VCaP (cell line): ENCODE data around the gene BIVM.
A peak's percentile ranks its signal among the peaks of the same experiment; 100 is the strongest.

Source experiments
- H3K27ac ChIP-seq: fragments of 450-650 bp; 2 replicates; pipeline ENCODE4 v1.5.1; 2017
- TF ChIP-seq, protein P1 (sequence below): fragments of 450-650 bp; conservative IDR thresholded peaks from 2 replicates; pipeline ENCODE4 v1.5.1; 2017; ENCODE audit warnings: mild to moderate bottlenecking, moderate library complexity

BIVM gene, protein sequence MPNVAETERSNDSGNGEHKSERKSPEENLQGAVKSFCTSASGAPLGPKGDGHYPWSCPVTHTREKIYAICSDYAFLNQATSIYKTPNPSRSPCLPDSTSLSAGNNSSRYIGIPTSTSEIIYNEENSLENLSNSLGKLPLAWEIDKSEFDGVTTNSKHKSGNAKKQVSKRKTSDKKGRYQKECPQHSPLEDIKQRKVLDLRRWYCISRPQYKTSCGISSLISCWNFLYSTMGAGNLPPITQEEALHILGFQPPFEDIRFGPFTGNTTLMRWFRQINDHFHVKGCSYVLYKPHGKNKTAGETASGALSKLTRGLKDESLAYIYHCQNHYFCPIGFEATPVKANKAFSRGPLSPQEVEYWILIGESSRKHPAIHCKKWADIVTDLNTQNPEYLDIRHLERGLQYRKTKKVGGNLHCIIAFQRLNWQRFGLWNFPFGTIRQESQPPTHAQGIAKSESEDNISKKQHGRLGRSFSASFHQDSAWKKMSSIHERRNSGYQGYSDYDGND

DNA sequence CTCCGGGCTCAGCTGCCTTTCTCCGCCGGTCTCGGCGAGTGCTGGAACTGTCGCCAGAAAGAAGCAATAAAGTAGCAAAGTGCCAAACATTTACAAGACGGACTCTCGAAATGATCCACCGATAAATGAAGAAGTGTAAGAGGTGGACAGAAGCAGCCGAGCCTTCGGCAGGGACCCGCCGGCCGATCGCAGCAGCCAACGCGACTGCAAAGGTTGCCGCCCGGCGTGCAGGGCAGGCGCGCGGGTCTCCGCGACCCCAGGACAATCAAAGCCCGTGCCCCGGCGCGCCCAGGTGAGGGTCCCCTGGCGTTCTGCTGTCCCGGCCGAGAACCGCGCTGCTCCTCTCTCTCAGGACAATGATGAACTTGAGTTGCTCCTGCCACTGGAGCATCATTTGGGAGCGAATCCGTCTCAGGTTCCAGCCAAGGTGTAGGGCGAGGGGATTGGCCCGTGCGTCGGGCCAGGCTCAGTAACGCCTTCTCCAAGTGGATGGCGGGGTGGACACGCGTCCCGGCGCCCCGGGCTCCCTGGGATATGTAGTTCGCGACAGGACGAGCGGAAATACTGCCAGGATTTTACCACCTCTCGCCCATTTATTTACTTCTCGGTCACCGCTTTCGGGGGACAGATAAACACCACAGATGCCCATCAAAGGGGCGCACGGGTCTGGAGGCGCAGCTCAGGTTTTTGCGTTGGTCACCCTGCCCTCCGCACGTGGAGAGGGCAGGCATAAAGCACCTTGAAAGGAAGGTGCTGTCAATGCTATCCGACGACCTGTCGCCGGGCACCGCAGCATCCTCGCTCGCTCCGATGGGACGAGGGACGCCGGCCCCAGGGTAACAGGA lies at the start of gene BIVM, which contains the start of gene POGLUT2:
Gene BIVM (plus strand): TSS at position 539 of the 845 bp plus-strand sequence. CDS start 8,149 bp downstream, outside the sequence.
Gene POGLUT2 (minus strand): TSS at position 396 of the 845 bp plus-strand sequence. CDS start 306 bp downstream, at position 90.
- TF ChIP-seq, protein P1, sequence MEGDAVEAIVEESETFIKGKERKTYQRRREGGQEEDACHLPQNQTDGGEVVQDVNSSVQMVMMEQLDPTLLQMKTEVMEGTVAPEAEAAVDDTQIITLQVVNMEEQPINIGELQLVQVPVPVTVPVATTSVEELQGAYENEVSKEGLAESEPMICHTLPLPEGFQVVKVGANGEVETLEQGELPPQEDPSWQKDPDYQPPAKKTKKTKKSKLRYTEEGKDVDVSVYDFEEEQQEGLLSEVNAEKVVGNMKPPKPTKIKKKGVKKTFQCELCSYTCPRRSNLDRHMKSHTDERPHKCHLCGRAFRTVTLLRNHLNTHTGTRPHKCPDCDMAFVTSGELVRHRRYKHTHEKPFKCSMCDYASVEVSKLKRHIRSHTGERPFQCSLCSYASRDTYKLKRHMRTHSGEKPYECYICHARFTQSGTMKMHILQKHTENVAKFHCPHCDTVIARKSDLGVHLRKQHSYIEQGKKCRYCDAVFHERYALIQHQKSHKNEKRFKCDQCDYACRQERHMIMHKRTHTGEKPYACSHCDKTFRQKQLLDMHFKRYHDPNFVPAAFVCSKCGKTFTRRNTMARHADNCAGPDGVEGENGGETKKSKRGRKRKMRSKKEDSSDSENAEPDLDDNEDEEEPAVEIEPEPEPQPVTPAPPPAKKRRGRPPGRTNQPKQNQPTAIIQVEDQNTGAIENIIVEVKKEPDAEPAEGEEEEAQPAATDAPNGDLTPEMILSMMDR = no peak
- peak within 1 kb of the TSS; percentile 87 for H3K27ac ChIP-seq

DNA sequence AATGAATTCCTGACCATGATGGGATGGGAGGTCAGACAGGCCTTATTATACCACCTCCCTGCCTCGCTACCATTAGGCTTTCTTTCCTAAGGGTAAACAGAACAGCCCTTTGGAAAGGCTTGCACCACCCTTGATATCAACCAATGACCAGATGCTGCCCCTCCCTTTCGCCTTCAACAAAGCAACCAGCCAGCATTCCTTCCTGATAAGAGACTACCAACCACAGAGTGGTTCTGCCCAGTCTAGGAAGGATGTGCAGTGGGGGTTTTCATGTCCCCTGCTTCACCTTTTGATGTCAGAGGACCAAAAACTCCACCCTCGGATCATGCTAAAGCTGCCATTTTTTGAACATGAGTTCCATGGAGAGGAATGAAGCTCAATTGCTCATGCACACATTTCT lies 47.0 kb upstream of the BIVM start:
- TF ChIP-seq, protein P1 = no peak
- no peak overlapping the region for H3K27ac ChIP-seq

DNA sequence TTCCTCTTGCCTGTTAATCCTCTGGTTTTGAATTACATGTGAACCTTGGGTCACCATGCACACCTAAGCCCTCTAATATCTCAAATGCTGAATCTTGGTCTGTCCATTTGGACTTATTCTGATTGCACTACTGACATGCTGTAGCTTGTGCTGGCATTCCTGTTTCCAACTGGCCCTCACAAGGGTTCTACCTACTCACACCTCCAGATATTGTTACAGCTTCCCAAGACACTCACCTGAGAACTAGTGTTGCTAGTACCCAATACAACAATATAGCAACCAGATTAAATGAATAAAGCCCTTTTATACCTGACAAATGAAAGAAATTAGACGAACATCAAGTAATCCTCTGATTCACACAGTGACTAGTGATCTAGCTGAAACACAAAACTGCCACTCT lies 41.9 kb upstream of the BIVM start:
- TF ChIP-seq, protein P1 = no peak
- H3K27ac ChIP-seq = no peak overlapping the region

DNA sequence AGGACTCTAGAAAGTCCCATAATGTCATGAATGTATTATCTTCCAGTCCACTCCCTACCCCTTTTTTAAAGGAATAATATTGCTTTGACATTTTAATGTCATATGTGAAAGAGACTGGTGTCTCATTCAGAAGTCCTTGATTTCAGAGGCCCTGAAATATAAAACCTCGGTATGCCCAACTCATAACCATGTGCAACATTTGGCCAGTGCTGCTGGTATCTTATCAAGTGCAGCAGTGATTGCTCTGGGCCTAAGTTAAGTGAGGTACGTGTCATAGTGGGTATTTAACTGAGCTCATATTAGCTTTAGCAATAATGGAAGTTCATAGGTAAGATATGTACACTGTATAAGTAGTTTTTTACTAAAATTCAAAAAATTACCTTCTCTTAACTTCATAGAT lies 40.1 kb upstream of the BIVM start:
- H3K27ac ChIP-seq = no peak overlapping the region
- TF ChIP-seq, protein P1 = no peak

DNA sequence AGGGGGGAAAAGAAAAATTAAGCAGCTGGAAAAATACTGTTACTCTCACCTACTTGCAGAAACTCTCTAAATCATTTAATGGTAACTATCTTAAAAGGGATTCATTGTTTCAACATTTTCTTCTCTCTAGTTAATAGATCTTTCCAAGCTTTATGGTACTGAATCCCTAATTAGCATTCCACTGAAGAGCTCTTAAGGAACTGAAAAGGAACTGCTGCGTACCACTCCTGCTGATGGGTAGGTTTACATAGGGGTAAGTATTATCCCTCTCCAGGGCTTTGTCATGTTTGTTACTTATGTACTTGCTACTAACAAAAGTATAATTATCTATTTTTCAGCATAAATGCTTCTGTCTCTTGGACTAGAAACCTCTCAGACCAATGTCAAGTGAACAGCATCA lies 37.8 kb upstream of the BIVM start:
- no peak overlapping the region for H3K27ac ChIP-seq
- TF ChIP-seq, protein P1 = no peak

DNA sequence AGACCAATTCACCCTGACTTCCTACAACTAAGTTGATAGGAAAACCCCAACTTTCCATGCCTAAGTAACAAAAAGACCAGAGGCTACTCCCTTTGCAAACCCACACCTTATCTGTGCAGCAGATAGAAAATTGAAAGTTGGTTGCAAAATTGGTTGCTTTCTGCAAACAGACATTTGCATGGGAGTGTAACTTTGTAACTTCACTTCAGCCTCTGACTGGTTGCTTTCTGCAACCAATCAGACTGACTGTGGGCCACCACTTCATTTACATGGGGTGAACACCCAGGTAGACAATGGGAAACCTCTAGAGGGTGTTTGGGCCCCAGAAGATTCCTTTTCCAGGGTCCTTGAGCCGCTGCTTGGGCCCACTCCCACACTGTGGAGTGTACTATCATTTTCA lies 35.2 kb upstream of the BIVM start:
- TF ChIP-seq, protein P1 = no peak
- H3K27ac ChIP-seq = no peak overlapping the region

DNA sequence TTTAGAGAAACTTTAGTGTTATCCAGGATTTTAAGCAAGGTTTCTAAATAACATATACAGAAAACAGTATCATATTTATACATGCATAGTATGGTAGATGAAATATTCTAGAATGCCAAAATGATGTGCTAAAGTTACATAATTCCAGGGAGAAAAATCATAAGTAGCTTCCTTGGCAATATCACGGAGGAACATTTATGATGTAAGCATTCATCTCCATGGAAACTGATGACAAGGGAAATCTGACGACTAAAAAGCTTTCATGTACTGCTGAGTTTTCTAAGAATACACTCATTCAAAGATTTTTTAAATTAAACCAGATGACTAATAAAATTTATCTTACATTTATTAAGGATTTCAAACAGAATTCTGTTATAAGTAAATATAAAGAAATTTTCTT lies 30.0 kb upstream of the BIVM start:
- H3K27ac ChIP-seq = no peak overlapping the region
- TF ChIP-seq, protein P1 = no peak
